NCI-H1092 (cell line): ENCODE results near the gene EXOC4.

Experiments
- DNase-seq: peaks from one replicate; lab custom pipeline; 2025; lab: John Stamatoyannopoulos, UW

The EXOC4 gene

DNA sequence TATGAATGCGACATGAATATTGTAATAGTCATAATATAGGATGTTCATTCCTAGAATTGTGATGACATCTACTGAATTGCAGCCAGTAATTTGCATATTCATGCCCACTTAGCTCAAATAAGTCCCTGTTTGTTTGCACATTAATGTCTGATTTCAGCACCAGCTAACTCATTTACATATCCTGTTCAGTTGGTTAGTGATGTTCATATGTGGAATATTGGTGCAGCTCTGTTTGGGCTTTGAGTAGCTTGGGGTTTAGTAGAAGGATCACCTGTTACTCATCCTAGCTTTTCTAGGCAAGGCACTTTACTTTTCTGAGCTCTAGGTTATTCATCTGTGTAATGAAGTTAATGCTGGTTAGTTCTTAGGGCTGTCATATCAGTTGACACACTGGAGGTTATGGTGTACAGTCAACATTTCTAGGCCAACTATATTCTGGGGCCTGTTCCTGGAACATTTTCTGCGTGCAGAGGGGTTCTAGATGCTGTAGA is 238.4 kb downstream of the EXOC4 start:
- DNase-seq: no peak

DNA sequence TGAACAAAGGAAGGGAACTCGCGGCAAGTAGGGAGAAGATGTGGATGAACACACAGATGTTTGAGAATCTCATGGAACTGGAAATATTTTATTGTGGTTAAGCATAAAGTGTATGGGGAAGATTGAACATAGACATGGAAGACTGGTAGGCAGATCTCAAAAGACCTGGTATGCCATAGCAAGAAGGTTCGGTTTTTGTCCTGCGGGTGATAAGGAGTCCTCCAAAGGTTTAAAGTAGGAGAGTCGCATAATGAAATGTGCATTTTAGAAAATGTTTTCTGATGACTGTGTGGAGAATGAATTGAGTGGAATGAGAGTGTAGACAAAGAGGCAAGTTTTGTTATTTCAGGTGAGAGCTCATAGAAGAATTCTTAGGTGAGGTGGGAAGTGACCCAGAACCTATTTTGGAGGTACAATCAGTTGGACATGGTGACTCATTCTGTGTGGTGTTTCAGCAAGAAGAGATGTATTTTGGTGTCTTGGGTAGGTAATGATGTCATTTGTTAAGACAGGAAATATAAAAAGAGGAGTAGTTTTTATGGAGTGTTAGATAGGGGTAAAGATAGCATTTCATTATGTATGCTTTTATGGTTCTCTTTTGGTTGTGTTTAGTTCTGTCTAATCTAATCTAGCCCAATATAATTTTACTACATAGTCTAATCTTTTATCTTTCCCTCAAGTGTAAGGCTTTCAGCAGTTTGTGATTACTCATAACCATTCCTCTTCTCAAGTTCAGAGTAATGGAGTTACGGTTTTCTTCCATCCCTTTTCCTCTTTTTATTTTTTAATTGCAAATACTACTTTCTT is 239.2 kb downstream of the EXOC4 start:
- DNase-seq: no peak

DNA sequence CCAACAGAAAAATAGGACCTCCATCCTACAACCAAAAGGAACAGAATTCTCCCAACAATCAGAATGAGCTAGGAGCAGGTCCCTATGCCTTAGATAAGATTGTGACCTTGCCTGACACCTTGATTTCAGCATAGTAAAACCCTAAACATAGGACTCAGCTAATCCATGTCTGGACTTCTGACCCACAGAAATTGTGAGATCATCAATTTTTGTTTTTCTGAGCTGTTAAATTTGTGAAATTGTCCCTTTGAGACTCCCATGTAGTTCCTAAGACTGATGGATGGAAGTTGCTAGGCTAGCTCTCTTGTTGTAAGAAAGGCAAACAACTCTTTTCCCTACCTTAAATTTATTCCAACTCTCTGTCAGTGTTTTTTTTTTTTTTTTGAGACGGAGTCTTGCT is 244.2 kb downstream of the EXOC4 start:
- DNase-seq: no peak

DNA sequence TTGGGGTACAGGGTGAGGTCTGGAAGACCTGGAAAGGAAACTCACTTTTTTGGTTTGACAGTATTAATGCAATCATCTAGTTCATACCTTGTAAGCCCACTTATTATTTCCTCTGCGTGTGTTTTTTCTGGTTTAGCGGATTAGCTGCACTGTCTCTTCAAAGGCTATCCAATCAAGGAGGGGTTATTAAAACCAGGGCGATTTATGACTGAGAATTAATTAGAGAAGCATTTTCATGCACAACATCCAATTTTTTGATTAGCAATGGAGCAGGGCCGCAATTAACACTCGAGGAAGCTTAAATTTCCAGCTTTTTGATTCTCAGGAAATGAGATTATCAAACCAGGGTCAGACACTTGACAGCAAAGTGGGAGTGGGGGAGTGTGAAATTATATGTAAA is 248.9 kb downstream of the EXOC4 start:
- no peak for DNase-seq

DNA sequence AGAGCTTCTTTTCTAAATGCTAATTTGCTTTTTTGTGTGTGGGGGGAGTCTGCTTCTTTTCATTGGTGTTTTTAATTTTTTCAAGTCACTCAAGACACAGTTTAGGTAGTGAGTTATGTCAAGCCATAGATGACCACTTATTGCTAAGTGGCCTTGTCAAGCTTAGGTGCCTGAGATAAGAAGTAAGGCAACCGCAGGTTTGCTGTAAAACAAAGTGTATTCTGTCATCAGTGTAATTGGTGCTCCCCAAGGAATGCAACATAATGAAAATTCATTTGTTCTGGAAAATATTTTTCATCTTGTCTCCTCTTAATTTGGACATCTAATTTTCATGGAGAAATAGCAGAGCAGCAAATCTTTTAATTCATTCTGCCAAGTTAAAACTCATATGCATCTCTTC is 249.6 kb downstream of the EXOC4 start:
- DNase-seq: no peak

DNA sequence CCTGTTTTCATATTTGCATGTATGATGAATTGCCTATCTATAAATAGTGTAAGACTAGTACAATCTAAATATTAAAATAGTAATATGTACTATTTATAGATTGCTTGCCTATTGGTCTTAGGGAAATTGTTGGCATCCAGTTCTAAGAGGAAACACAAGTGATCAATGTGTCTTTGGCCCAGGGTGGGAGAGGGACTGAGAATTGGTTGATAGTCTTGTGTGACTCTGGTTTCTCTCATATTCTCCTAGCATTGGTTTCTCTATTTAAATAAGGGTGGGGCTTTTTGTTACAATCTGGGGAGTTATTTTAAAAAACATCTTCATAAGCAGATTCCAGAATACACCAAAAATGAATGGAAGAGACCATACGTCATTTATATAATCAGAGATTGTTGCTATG is 250.1 kb downstream of the EXOC4 start:
- no peak for DNase-seq

DNA sequence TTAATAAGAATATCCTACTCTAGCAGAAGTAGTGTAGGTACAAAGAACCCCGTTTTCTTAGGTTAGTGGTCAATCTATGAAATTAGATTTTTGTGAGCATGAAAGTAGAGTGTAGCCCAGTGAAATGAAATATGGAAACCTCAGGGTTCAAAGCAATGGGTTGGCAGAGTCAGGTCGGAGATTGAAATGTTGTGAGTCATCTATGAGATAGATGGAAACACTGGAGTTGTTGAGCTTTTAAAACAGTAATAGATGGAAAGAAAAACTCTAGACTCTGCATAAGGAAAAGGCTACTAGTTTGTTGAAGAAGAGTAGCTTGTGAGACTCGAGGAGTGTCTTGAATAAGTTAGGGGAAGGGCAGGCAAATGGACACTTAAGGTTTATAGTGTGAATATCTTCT is 251.9 kb downstream of the EXOC4 start:
- DNase-seq: no peak

DNA sequence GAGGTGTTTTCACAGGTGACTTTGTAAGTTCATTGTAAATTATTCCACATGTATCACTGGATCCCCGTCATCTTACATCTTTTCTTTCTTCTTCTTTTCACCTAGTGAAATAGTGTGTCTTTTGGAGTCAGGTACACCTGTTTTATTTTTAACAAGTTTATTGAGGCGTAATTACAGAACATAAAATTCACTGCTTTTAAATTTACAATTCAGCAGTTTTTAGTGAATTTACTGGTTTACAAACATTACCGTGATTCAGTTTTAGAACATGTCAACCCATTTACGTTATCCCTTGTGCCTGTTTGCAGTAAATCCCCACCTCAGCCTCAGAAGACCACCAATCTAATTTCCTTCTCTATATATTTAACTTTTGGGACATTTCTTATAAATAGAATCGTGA is 256.9 kb downstream of the EXOC4 start:
- no peak for DNase-seq

DNA sequence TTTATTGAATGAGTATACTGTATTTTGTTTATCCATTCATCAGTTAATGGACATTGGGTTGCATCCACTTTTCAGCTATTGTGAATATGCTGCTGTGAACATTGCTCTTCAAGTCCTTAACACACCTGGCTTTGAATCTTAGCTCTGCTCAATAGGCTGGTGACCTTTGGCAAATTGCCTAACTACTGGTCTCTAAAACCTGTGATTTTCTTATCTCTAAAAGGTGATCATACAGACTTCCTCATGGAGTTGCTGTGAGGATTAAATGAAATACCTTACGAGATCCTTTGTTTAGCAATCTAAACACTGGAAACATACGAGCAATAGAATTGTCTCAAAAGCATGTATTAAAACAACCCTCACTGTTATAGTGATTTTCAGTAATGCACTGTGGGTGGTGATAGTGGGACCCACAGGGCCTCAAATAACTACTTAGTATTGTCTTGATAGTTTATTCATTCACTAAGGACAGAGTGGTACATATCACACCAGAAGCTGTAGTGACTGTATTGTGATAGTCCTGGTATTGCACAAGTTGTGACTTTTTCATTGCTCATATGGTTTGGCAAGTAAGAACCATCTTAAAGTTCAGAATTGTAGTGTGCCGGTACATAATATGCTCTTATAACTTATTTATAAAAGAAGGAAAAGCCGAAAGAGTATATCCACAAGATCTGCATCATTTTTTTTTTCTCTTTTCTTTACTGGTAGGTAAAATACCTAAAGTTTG is 257.6 kb downstream of the EXOC4 start:
- no peak for DNase-seq

DNA sequence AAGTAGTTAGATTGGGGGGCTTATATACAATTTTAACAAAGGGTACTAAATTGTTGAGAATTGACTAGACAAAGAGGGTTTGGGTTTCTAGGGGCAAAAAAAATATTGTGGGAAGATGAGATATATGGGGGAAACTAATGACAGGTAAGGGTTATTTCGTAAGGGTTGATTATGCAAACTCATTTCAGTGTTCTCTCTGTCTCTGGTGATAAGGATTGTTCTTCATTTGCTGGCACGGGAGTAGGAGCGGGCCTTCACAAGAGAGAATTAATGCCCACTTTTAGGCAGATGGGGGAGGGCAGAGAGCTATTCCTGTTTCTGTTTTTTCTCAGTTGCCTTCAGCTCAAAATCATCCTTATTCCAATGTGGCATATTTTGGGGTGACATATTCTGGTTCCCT is 258.4 kb downstream of the EXOC4 start:
- DNase-seq: no peak

DNA sequence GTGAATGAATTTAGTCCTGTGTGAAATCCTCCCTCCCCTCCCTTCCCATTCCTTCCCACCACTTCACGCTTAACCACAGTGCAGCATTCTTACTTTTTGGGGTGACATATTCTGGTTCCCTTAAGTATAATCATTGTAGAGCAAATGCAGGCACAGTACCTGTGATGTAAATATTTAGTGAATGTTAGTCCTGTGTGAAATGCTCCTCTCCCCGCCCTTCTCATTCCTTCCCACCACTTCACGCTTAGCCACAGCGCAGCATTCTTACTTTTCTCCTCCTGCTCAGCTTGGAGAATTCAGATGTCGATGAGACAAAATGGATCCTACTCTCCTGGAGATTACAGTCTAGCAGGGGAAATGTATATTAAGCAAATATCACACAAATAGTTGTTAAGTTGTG is 258.8 kb downstream of the EXOC4 start:
- DNase-seq: no peak

DNA sequence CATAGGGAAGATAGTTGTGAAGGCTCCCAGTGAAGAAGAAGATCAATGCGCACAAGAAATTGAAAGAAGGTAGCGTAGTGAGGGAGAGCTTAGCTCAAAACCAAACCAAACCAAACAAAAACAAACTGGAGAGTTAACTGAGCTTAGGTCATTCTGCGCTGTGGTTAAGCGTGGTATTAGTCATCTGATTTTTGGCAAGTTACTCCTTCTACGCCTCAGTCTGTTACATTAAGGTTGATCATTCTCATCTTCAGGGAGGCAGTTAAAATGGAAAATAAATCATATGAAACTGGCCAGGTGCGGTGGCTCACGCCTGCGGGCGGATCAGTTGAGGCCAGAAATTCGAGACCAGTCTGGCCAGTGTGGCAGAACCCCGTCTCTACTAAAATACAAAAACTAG is 259.7 kb downstream of the EXOC4 start:
- DNase-seq: no peak

DNA sequence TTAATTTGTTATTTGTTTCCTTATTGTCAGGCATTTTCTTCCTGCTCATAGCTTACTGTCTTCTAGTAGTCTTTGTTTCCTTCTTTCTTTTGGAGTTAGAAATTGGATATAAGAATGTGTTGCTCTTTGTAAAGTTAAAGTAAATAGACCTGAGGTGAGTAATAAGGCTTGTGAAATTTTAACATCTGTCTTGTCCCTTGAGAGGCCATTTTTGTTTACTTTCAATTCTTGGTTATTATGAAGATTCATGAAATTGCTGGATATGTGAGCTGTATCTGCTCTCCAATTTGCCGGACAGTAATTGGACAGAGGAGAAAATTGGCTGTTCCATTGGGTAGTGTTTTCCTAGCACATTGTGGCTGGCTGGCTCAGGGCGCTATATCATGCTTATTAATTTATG is 260.7 kb downstream of the EXOC4 start:
- DNase-seq: no peak

DNA sequence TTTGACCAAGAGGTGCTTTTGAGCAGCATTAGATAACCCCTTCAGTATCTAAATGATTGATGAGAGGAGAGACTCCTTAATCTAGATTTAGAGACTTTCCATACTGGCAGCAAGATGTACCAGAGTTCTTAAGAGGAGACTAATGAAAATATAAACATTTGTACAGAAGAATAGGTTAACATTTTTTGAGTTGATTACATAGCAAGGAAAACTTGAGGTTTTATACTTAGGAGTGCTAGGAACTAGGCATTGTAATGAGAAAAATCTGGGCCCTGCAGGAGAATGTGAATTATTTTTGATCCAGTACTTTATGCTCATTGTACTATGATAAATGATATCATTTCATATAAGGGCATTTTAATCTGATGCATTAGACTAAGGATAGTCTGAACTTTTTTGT is 261.7 kb downstream of the EXOC4 start:
- no peak for DNase-seq

DNA sequence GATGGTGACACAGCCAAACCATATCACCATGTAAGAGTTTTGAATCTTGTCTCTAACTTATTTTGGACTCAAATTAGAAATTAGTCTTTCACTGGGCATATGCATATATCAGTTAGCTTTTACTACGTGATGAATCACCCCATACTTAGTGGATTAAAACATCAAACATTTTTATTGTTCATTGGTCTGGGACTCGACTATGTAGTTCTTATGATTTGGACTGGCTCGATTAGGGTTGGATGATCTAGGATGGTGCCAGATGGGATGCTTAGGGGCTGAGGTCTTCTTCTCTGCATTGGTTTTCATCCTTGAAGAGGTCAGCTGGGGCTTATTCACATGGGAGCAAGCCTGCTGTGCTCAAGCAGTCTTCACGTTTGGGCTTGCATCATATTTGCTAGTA is 264.9 kb downstream of the EXOC4 start:
- DNase-seq: no peak

DNA sequence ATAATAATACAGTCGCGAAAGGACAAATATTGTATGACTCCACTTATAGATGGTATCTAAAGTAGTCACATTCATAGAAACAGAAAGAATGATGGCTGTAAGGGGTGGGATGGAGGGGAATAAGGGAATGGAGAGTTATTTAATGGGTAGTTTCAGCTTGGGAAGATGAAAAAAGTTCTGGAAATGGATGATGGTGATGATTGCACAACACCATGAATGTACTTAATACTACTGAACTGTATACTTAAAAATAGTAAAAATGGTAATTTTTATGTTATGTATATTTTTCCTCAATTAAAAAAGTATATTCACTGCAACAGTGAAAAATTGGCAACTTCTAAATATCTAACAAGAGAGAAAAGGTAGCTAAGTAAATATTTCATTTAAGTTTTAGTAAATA is 265.8 kb downstream of the EXOC4 start:
- no peak for DNase-seq

DNA sequence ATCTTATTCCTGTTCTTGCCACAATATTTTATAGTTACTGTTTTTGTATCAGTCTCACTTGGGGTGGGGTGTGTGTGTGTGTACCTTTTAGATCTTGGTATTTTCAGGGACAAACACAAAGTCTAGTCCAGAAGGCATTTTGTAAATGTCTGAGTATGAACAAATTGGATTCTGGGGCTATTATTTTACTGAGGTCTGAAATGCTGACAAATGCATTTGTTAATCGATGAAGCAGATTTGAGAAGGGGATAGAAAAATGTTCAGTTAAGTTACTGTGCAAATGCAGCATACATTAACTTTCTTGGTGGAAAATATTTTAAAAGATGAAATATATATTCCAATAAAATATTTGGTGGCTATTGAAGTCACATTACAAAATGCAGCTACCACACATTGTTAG is 267.4 kb downstream of the EXOC4 start:
- DNase-seq: no peak

DNA sequence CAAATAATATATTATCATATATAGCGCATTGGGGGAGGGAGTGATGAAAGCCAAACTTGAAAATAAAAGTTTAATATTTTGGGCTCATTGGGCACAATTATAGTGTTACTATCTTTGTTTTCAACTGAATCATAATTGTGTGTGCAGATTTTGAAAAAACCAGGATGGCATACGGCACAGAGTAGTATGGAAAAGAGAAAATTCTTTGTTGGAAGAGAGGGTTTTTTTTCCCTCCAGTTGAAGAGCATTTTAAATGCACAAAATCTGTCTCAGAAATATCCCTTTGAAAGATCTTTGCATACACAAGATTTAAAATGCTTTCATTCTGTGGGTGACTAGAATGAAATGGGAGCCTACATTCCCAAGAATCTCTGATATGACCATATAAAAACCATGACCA is 269.6 kb downstream of the EXOC4 start:
- DNase-seq: no peak

DNA sequence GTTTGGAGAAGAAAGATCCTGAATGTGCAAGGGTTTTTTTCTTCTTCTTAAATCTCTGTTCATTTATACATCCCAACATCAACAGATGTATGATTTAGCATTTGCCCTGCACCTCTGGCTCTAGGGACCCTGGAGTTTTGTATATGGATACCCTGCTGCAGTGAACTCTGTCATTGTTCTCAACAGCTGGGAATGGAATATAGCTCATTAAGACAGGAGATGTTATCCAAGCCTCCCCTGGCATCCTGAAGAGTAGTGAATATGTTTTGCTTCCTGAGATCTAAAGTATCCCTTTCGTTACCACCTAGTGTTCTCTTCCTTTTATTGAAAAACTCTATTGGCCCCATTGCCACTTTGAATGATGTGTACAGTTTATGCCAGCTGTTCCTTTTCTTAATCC is 275.9 kb downstream of the EXOC4 start:
- DNase-seq: no peak

DNA sequence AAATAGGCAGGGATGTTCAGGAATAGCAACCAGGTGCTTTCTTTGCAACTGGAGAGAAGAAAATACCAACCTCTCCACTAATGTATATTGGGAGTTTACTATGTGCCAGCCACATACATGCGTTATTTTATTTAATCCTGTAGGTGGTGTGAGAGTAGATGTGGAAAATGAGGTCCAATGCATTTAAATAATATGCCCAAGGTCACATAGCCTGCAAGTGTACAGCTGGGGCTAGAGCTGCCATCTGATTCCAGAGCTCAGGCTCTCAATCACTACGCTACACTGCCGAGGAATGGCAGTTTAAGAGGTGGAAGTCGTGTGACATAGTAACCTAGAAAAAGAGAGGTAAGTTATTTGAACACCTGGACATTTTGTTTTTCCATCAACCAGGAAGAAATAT is 277.0 kb downstream of the EXOC4 start:
- no peak for DNase-seq

DNA sequence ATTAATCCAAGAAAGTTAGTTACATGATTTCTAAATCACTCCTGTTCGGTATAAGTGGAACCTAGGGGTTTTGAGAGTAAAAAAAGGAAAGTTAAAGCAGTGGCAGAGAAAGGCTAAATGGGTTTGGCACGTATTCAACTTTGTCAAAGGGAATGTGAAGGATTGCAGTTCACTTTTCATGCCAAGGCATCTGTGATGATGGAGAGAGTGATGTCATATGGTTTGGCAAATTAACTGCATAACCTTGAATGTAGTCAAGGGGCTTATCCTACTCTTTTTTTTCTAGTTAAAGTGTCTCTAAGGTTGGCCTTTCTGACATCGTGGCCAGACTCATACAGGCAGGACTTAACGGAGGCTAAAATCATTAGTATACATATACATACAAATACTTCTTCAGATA is 277.8 kb downstream of the EXOC4 start:
- no peak for DNase-seq

DNA sequence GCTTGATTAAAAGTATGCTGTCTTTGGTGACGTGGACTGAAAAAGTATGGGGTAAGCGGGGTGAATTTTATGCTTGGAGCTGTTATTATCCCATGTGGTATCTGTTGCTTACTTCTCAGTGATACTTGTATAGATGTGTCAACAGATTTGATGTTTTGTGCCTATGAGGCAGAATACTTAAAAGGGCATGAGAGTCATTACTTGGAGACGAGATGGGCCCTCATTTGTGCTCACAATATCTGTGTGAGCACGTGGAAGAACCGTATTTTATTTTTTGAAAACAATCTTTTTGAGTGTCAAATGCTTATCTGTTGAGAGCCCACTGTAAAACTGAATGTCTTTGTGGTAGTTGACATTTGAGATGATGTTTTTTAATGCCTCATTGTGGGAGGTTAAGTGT is 281.9 kb downstream of the EXOC4 start:
- DNase-seq: no peak

DNA sequence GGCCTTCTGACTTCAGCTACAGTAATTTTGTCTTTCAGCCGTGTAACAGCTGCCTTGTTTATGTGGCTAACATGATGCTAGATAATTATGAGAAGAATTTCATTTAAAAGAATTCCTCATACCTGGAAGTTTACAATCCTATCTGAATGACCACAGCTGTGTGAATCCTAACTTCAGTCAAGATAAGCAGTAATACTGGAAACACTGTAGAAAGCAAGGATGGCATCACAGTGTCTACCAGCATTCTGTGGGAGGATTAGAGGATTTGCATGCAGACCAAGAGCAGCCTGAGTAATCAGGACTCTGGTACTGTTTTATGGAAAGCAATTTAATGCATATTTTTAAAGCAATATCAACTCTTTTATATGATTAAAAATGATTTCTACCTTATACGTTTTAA is 282.4 kb downstream of the EXOC4 start:
- DNase-seq: no peak

DNA sequence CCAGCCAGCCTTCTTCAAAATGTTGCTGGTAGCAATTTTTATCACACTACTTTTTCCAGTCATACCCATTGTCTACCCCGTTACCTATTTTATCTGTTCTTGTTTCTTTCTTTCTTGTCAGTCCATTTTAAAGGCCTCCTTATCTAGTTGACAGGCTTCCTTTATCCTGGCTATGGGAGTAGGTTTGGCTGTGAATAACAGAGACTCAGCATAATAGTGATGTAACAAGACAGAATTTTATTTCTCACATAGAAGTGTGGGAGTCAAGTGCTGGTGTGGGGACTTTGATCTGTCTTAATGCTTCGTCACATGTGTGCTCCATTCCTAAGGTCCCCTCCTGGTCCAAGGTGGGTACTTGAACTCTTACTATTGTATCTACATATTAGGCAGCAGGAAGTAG is 283.6 kb downstream of the EXOC4 start:
- no peak for DNase-seq
